GM23338 (cell line): ENCODE results near the gene MAP3K4. TPM values are rescaled to one million over a fixed set of nuclear protein-coding genes. Genes with fewer than 3 reads are reported as not detected.

Experiments used
- ATAC-seq: fragments of 200-7000 bp; cut with Tn5 transposase; 3 replicates; pipeline ENCODE4 v1.9.1; 2020
- DNase-seq: peaks from one replicate; pipeline ENCODE4 v3.0.0-alpha.2; 2015; ENCODE audit warnings: low spot score
- H2AFZ ChIP-seq: fragments of 200-600 bp; sonication (generic); 2 replicates; pipeline ENCODE4 v1.8.0; 2016; ENCODE audit warnings: antibody characterized with exemption, mild to moderate bottlenecking, moderate library complexity
- H3F3A ChIP-seq: fragments of 200-600 bp; sonication (generic); replicated peaks from 2 replicates; pipeline ENCODE4 v1.8.0; 2017; ENCODE audit warnings: antibody characterized with exemption, mixed run types, low read depth
- H3K27ac ChIP-seq: fragments of 200-600 bp; sonication (generic); 2 replicates; pipeline ENCODE4 v1.6.1; 2016; ENCODE audit warnings: low read depth
- H3K27me3 ChIP-seq: fragments of 200-600 bp; sonication (generic); 2 replicates; pipeline ENCODE4 v1.8.0; 2016; ENCODE audit warnings: mild to moderate bottlenecking, mixed run types, moderate library complexity; ENCODE audit not compliant: insufficient read depth
- H3K36me3 ChIP-seq: fragments of 200-600 bp; sonication (generic); 2 replicates; pipeline ENCODE4 v1.8.0; 2016; ENCODE audit warnings: mild to moderate bottlenecking; ENCODE audit not compliant: insufficient read depth
- H3K4me1 ChIP-seq: fragments of 200-600 bp; sonication (generic); 2 replicates; pipeline ENCODE4 v1.8.0; 2016; ENCODE audit warnings: mild to moderate bottlenecking, moderate library complexity; ENCODE audit not compliant: insufficient read depth
- H3K4me2 ChIP-seq: fragments of 200-600 bp; sonication (generic); 2 replicates; pipeline ENCODE4 v1.7.1; 2017; ENCODE audit warnings: mixed run types
- H3K4me3 ChIP-seq: fragments of 200-600 bp; sonication (generic); 2 replicates; pipeline ENCODE4 v1.6.1; 2016; ENCODE audit warnings: mixed run types
- H3K79me2 ChIP-seq: fragments of 200-600 bp; sonication (generic); replicated peaks from 2 replicates; pipeline ENCODE4 v1.8.0; 2017; ENCODE audit warnings: mild to moderate bottlenecking; ENCODE audit not compliant: insufficient read depth
- H3K9me2 ChIP-seq: fragments of 200-600 bp; sonication (generic); 2 replicates; pipeline ENCODE4 v1.8.0; 2017; ENCODE audit not compliant: insufficient read depth
- H4K20me1 ChIP-seq: fragments of 200-600 bp; sonication (generic); replicated peaks from 2 replicates; pipeline ENCODE4 v1.8.0; 2017; ENCODE audit warnings: mild to moderate bottlenecking; ENCODE audit not compliant: insufficient read depth
- H3K27ac Mint-ChIP-seq: 2 replicates; pipeline ENCODE4 v1.8.0; 2020; ENCODE audit warnings: inconsistent platforms, mild to moderate bottlenecking, moderate library complexity, mixed read lengths
- H3K27me3 Mint-ChIP-seq: 3 replicates; pipeline ENCODE4 v1.8.0; 2022; ENCODE audit warnings: low read depth, mild to moderate bottlenecking, moderate library complexity, mixed read lengths, inconsistent platforms; ENCODE audit not compliant: insufficient read depth, poor library complexity
- H3K36me3 Mint-ChIP-seq: 3 replicates; pipeline ENCODE4 v1.8.0; 2021; ENCODE audit warnings: low read depth, mild to moderate bottlenecking, inconsistent platforms, moderate library complexity, mixed read lengths
- H3K4me1 Mint-ChIP-seq: 3 replicates; pipeline ENCODE4 v1.8.0; 2020; ENCODE audit warnings: mild to moderate bottlenecking, inconsistent platforms, mixed read lengths
- H3K4me3 Mint-ChIP-seq: 3 replicates; pipeline ENCODE4 v1.8.0; 2021; ENCODE audit warnings: moderate library complexity, mild to moderate bottlenecking, inconsistent platforms, mixed read lengths
- H3K9me3 Mint-ChIP-seq: 3 replicates; pipeline ENCODE4 v1.8.0; 2020; ENCODE audit warnings: moderate library complexity, mild to moderate bottlenecking, inconsistent platforms, mixed read lengths
- CREB1 ChIP-seq: fragments of 250-450 bp; sonication (Bioruptor Pico); IDR thresholded peaks from 2 replicates; pipeline ENCODE4 v1.5.0; 2020; ENCODE audit warnings: low read depth, mild to moderate bottlenecking, moderate library complexity
- ETS1 ChIP-seq: IDR thresholded peaks from 2 replicates; pipeline ENCODE4 v1.6.1; 2016; ENCODE audit warnings: antibody characterized with exemption
- EZH2 ChIP-seq: fragments of 200-600 bp; sonication (generic); IDR thresholded peaks from one replicate; pipeline ENCODE4 v1.8.0; 2017; ENCODE audit warnings: antibody characterized with exemption, mild to moderate bottlenecking, low read depth; ENCODE audit not compliant: unreplicated experiment
- EZH2phosphoT487 ChIP-seq: fragments of 200-600 bp; sonication (generic); IDR thresholded peaks from one replicate; pipeline ENCODE4 v1.8.1; 2018; ENCODE audit warnings: antibody characterized with exemption; ENCODE audit not compliant: unreplicated experiment
- JUNB ChIP-seq: IDR thresholded peaks from one replicate; pipeline ENCODE4 v1.6.1; 2016; ENCODE audit warnings: antibody characterized with exemption; ENCODE audit not compliant: unreplicated experiment
- NANOG ChIP-seq: IDR thresholded peaks from 2 replicates; pipeline ENCODE4 v1.6.1; 2016; ENCODE audit warnings: antibody characterized with exemption, borderline replicate concordance
- POLR2AphosphoS5 ChIP-seq: IDR thresholded peaks from 2 replicates; pipeline ENCODE4 v1.6.1; 2016; ENCODE audit warnings: antibody characterized with exemption, low read depth
- REST ChIP-seq: IDR thresholded peaks from one replicate; pipeline ENCODE4 v1.6.1; 2018; ENCODE audit warnings: antibody characterized with exemption; ENCODE audit not compliant: unreplicated experiment
- STAT1 ChIP-seq: IDR thresholded peaks from one replicate; pipeline ENCODE4 v1.6.1; 2016; ENCODE audit warnings: antibody characterized with exemption; ENCODE audit not compliant: unreplicated experiment
- ZNF114 ChIP-seq: fragments of 250-450 bp; sonication (Bioruptor Pico); IDR thresholded peaks from 2 replicates; pipeline ENCODE4 v1.5.0; 2020; ENCODE audit warnings: mild to moderate bottlenecking, moderate library complexity
- ZNF331 ChIP-seq: fragments of 250-450 bp; sonication (Bioruptor Pico); IDR thresholded peaks from 2 replicates; pipeline ENCODE4 v1.5.0; 2020; ENCODE audit warnings: low read depth, mild to moderate bottlenecking, moderate library complexity
- polyA plus RNA-seq: library from polyadenylated mRNA; unstranded; fragments of >200 nt; fragmentation: Nextera tagmentation; extraction: Ambion mirVana; gene quantifications from 2 replicates; pipeline ENCODE4 v1.2.1, GENCODE V29; 2016
- total RNA-seq: library from RNA; depleted of rRNA; stranded (reverse); fragments of >200 nt; shearing (Covaris generic); gene quantifications from 2 replicates; pipeline ENCODE4 v1.2.3, GENCODE V29; 2014
- TF ChIP-seq, protein P1 (sequence below), 2 experiments: fragments of 200-600 bp in 1 of 2; sonication (generic) in 1 of 2; conservative IDR thresholded peaks; 2 replicates each; pipeline versions ENCODE4 v1.5.1 to v1.6.1; 2016 to 2017; ENCODE audit warnings: antibody characterized with exemption in 2 of 2, low read depth in 2 of 2, mild to moderate bottlenecking in 2 of 2, moderate library complexity in 1 of 2
- TF ChIP-seq, protein P2 (sequence below): fragments of 250-450 bp; sonication (Bioruptor Pico); IDR thresholded peaks from 2 replicates; pipeline ENCODE4 v1.5.0; 2020; ENCODE audit warnings: mild to moderate bottlenecking, moderate library complexity

The MAP3K4 gene
- total and polyA plus RNA-seq, 2 experiments from 2014 or later: 44.4 to 48.8 TPM

GRCh38 chr6:161074496-161075121, 83.0 kb downstream of the MAP3K4 start:
- Histone ChIP-seq H3K79me2 (no peaks in the 10 kb centered on the region), H3K36me3 (0 out of 2 replicates have a peak, but pooled peaks cover 3% of the 10 kb centered on the region), H3K27me3 (no peaks in the 10 kb centered on the region), H2AFZ (no peak overlapping the region), H4K20me1 (peaks cover 9% of the 10 kb centered on the region; the same call in 1 of the 2 replicates), H3K4me2 (no peak overlapping the region), H3K4me3 (no peak overlapping the region), H3K27ac (no peak overlapping the region), H3F3A (no peaks in the 10 kb centered on the region), H3K4me1 (no peaks in the 10 kb centered on the region), H3K9me2 (no peaks in the 10 kb centered on the region)
- peaks cover 10% of the 10 kb centered on the region; the same call in 2 of the 3 replicates for H3K36me3 Mint-ChIP-seq
- peaks cover 2% of the 10 kb centered on the region for H3K27me3 Mint-ChIP-seq
- TF ChIP-seq JUNB (no peak), NANOG (no peak), STAT1 (no peak), POLR2AphosphoS5 (no peak), EZH2phosphoT487 (no peak), ZNF114 (no peak), ZNF331 (CRISPR knock-in tag) (no peak), CREB1 (CRISPR knock-in tag) (no peak), ETS1 (no peak), EZH2 (no peak), REST (no peak)
- TF ChIP-seq, protein P1, sequence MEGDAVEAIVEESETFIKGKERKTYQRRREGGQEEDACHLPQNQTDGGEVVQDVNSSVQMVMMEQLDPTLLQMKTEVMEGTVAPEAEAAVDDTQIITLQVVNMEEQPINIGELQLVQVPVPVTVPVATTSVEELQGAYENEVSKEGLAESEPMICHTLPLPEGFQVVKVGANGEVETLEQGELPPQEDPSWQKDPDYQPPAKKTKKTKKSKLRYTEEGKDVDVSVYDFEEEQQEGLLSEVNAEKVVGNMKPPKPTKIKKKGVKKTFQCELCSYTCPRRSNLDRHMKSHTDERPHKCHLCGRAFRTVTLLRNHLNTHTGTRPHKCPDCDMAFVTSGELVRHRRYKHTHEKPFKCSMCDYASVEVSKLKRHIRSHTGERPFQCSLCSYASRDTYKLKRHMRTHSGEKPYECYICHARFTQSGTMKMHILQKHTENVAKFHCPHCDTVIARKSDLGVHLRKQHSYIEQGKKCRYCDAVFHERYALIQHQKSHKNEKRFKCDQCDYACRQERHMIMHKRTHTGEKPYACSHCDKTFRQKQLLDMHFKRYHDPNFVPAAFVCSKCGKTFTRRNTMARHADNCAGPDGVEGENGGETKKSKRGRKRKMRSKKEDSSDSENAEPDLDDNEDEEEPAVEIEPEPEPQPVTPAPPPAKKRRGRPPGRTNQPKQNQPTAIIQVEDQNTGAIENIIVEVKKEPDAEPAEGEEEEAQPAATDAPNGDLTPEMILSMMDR (conservative IDR thresholded peaks at IDR 0.05; ENCODE audit: low read depth in 2 of 2): no peak
- TF ChIP-seq, protein P2, sequence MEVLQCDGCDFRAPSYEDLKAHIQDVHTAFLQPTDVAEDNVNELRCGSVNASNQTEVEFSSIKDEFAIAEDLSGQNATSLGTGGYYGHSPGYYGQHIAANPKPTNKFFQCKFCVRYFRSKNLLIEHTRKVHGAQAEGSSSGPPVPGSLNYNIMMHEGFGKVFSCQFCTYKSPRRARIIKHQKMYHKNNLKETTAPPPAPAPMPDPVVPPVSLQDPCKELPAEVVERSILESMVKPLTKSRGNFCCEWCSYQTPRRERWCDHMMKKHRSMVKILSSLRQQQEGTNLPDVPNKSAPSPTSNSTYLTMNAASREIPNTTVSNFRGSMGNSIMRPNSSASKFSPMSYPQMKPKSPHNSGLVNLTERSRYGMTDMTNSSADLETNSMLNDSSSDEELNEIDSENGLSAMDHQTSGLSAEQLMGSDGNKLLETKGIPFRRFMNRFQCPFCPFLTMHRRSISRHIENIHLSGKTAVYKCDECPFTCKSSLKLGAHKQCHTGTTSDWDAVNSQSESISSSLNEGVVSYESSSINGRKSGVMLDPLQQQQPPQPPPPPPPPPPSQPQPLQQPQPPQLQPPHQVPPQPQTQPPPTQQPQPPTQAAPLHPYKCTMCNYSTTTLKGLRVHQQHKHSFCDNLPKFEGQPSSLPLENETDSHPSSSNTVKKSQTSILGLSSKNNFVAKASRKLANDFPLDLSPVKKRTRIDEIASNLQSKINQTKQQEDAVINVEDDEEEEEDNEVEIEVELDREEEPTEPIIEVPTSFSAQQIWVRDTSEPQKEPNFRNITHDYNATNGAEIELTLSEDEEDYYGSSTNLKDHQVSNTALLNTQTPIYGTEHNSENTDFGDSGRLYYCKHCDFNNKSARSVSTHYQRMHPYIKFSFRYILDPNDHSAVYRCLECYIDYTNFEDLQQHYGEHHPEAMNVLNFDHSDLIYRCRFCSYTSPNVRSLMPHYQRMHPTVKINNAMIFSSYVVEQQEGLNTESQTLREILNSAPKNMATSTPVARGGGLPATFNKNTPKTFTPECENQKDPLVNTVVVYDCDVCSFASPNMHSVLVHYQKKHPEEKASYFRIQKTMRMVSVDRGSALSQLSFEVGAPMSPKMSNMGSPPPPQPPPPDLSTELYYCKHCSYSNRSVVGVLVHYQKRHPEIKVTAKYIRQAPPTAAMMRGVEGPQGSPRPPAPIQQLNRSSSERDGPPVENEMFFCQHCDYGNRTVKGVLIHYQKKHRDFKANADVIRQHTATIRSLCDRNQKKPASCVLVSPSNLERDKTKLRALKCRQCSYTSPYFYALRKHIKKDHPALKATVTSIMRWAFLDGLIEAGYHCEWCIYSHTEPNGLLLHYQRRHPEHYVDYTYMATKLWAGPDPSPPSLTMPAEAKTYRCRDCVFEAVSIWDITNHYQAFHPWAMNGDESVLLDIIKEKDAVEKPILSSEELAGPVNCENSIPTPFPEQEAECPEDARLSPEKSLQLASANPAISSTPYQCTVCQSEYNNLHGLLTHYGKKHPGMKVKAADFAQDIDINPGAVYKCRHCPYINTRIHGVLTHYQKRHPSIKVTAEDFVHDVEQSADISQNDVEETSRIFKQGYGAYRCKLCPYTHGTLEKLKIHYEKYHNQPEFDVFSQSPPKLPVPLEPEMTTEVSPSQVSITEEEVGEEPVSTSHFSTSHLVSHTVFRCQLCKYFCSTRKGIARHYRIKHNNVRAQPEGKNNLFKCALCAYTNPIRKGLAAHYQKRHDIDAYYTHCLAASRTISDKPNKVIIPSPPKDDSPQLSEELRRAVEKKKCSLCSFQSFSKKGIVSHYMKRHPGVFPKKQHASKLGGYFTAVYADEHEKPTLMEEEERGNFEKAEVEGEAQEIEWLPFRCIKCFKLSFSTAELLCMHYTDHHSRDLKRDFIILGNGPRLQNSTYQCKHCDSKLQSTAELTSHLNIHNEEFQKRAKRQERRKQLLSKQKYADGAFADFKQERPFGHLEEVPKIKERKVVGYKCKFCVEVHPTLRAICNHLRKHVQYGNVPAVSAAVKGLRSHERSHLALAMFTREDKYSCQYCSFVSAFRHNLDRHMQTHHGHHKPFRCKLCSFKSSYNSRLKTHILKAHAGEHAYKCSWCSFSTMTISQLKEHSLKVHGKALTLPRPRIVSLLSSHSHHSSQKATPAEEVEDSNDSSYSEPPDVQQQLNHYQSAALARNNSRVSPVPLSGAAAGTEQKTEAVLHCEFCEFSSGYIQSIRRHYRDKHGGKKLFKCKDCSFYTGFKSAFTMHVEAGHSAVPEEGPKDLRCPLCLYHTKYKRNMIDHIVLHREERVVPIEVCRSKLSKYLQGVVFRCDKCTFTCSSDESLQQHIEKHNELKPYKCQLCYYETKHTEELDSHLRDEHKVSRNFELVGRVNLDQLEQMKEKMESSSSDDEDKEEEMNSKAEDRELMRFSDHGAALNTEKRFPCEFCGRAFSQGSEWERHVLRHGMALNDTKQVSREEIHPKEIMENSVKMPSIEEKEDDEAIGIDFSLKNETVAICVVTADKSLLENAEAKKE (CRISPR knock-in tag): no peak
- no peak overlapping the region for H3K4me3 Mint-ChIP-seq
- ATAC-seq (no peak), DNase-seq (no peak)
- H3K27ac Mint-ChIP-seq: 0 out of 2 replicates have a peak overlapping the region, but pooled peaks have one; percentile 41
- H3K4me1 Mint-ChIP-seq: peaks cover 3% of the 10 kb centered on the region
- H3K9me3 Mint-ChIP-seq: no peaks in the 10 kb centered on the region
